Endothelial cell (in vitro differentiated cells): ENCODE data around the gene BAD. TPM values are rescaled to one million over a fixed set of nuclear protein-coding genes. Genes with fewer than 3 reads are reported as not detected.
A peak's percentile ranks its signal among the peaks of the same experiment; 100 is the strongest.

Experiments
- DNase-seq: peaks from one replicate; pipeline ENCODE4 v3.0.0; 2021; ENCODE audit warnings: low spot score
- H3K27ac Mint-ChIP-seq: one replicate; pipeline ENCODE4 v1.8.0; 2021; ENCODE audit warnings: mixed read lengths, inconsistent platforms; ENCODE audit not compliant: unreplicated experiment
- H3K27me3 Mint-ChIP-seq: one replicate; pipeline ENCODE4 v1.8.0; 2021; ENCODE audit warnings: mild to moderate bottlenecking, moderate library complexity, mixed read lengths, inconsistent platforms; ENCODE audit not compliant: unreplicated experiment
- H3K36me3 Mint-ChIP-seq: one replicate; pipeline ENCODE4 v1.8.0; 2021; ENCODE audit warnings: mild to moderate bottlenecking, low read depth, mixed read lengths, inconsistent platforms; ENCODE audit not compliant: unreplicated experiment
- H3K4me1 Mint-ChIP-seq: one replicate; pipeline ENCODE4 v1.8.0; 2021; ENCODE audit warnings: mild to moderate bottlenecking, mixed read lengths, inconsistent platforms; ENCODE audit not compliant: unreplicated experiment
- H3K4me3 Mint-ChIP-seq: one replicate; pipeline ENCODE4 v1.8.0; 2021; ENCODE audit warnings: mild to moderate bottlenecking, mixed read lengths, inconsistent platforms; ENCODE audit not compliant: unreplicated experiment
- H3K9me3 Mint-ChIP-seq: one replicate; pipeline ENCODE4 v1.8.0; 2021; ENCODE audit warnings: mixed read lengths, inconsistent platforms; ENCODE audit not compliant: unreplicated experiment
- total RNA-seq: library from RNA; stranded (reverse); fragmentation: NEBNext Ultra II Directional; extraction: Animal tissue kit (Norgen Biotek cat#: 25700); gene quantifications from one replicate; pipeline ENCODE4 v1.2.1, GENCODE V29; 2021; ENCODE audit not compliant: unreplicated experiment
- TF ChIP-seq, protein P1 (sequence below): fragments of 200-600 bp; sonication (generic); IDR thresholded peaks from one replicate; pipeline ENCODE4 v1.5.0; 2021; ENCODE audit warnings: antibody characterized with exemption; ENCODE audit not compliant: unreplicated experiment

BAD gene
- total RNA-seq, 1 donor from 2014 or later: 40.7 TPM

DNA sequence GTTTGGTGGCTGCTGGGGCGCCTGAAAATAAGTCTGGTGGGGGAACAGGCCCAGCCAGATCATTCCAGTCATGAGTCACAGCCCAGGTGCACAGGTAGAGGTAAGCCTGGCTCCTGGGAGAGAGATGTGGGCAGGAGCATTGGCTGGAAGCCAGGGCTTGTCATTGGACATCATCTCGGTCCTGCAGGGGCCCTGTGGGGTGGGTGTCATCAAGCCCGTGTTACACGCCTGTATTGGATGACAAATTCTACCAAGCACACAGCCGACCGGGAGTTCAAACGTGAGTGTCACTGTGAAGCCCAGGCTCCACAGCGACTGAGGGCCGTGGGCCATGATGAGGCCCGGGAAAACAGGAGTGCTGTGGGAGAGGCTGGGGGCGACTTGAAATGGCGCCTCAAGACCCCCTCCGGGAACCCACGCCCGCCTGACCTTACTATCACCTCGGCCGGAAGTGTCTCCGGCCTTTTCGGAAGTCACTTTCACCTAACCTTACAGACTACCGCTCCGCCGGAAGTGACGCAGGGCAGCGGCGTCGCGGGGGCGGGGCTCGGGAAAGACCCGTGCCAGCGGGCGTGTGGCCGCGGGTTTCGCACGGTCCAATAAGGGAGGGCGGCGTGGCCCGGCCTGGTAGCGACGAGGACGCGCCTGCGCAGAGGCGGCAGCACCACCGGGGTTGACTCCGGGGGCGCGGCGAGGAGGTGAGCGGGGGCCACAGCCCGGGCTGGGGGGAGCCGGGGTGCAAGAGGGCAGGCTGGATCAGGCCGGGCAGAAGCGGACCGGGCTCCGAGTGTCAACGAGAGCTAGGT lies 43.8 kb downstream of the BAD start, which contains the start of gene FKBP2:
FKBP2 (plus strand) TSS at position 661 of the 806 bp plus-strand sequence. CDS start 1,293 bp downstream, outside the sequence.
- H3K4me3 Mint-ChIP-seq: peak within 1 kb of the TSS; percentile 90
- peaks cover 6% of the 10 kb centered on the region for H3K36me3 Mint-ChIP-seq
- H3K4me1 Mint-ChIP-seq: peaks cover 8% of the 10 kb centered on the region
- TF ChIP-seq, protein P1, sequence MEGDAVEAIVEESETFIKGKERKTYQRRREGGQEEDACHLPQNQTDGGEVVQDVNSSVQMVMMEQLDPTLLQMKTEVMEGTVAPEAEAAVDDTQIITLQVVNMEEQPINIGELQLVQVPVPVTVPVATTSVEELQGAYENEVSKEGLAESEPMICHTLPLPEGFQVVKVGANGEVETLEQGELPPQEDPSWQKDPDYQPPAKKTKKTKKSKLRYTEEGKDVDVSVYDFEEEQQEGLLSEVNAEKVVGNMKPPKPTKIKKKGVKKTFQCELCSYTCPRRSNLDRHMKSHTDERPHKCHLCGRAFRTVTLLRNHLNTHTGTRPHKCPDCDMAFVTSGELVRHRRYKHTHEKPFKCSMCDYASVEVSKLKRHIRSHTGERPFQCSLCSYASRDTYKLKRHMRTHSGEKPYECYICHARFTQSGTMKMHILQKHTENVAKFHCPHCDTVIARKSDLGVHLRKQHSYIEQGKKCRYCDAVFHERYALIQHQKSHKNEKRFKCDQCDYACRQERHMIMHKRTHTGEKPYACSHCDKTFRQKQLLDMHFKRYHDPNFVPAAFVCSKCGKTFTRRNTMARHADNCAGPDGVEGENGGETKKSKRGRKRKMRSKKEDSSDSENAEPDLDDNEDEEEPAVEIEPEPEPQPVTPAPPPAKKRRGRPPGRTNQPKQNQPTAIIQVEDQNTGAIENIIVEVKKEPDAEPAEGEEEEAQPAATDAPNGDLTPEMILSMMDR: no peak
- no peaks in the 10 kb centered on the region for H3K9me3 Mint-ChIP-seq
- H3K27me3 Mint-ChIP-seq: peaks cover 19% of the 10 kb centered on the region
- DNase-seq: peak; percentile 95
- H3K27ac Mint-ChIP-seq: peak within 1 kb of the TSS; percentile 90

DNA sequence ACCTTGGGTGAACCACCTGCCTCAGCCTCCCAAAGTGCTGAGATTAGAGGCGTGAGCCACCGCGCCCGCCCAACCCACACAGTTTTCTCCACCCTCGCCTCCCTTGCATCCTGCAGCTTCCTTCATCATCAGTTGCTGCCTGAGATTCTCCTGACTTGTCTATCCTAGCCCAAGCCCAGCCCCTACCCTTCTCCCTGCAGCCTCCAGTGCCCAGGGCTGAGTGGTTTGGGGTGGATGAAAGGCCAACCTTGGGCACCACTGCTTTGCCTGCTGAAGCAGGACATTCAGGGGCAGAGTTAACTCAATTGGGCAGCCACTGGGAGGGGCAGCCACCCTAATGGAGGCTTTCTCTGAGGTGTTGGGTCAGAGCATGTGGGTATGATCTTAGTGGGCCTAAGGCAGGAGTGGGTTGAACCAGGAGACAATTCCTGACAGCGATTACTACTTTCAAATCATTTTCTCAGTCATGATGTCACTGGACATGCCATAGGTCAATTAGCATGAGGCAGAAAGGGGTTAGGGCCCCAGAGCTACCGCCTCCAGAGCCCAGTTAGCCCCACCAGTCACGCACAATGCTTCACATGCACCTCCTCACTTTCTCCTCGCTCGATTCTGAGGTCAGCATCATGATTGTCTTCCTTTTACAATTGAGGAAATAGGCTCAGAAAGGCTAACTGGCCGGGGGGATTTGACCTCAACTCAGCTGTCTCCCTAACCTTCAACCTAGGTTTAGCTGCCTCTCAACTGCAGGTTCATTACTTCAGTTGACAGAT lies 44.6 kb downstream of the BAD start:
- Mint-ChIP-seq H3K27ac (peak overlapping the region; percentile 90), H3K4me1 (peaks cover 11% of the 10 kb centered on the region), H3K27me3 (peaks cover 25% of the 10 kb centered on the region), H3K9me3 (no peaks in the 10 kb centered on the region), H3K36me3 (peaks cover 11% of the 10 kb centered on the region), H3K4me3 (peak overlapping the region; percentile 90)
- no peak for DNase-seq
- TF ChIP-seq, protein P1: no peak

DNA sequence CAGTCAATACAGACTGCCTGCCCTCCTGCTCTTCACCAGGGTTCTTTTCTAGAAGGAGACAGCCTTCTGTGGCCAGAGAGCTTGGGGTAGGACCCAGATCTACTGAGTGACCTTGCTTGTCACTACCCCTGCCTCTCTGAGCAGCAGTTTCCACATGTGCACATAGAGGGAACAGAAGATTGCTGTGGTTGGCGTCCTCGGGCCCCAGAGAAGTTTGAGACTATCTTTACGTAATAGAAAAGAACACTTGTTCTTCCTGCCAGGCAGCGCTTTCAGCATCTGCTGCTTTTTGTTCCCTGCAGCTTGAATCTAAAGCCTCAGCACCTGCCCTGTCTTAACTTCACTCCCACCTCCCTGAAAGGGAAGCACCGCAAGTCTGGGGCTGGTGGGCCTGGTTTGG lies 45.5 kb downstream of the BAD start:
- DNase-seq: no peak
- no peak overlapping the region for H3K4me3 Mint-ChIP-seq
- peak overlapping the region; percentile 9 for H3K27ac Mint-ChIP-seq
- TF ChIP-seq, protein P1: no peak
- H3K27me3 Mint-ChIP-seq: peaks cover 25% of the 10 kb centered on the region
- no peaks in the 10 kb centered on the region for H3K9me3 Mint-ChIP-seq
- peaks cover 11% of the 10 kb centered on the region for H3K36me3 Mint-ChIP-seq
- H3K4me1 Mint-ChIP-seq: peaks cover 11% of the 10 kb centered on the region

DNA sequence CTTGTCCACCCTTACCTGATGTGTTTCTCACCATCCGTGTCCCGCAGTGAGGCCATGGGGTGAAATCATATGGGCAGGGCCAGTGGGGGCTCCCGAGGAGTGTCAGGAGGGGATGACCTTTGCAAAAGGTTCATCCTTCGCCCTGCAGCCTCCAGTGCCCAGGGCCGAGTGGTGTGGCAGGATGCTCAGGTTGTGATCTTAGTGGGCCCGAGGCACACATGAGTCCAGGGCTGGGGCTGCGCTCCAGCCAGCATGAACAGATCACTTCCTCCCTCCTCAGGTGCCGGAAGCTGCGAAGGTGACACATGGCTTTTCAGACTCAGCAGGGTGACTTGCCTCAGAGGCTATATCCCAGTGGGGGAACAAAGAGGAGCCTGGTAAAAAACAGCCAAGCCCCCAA lies 46.4 kb downstream of the BAD start:
- Mint-ChIP-seq H3K9me3 (no peaks in the 10 kb centered on the region), H3K27me3 (peaks cover 26% of the 10 kb centered on the region), H3K27ac (no peak overlapping the region), H3K4me1 (peaks cover 11% of the 10 kb centered on the region), H3K4me3 (no peak overlapping the region), H3K36me3 (peaks cover 5% of the 10 kb centered on the region)
- TF ChIP-seq, protein P1: no peak
- no peak for DNase-seq
